SU-DHL-6 (cell line): ENCODE measurements around the gene HTR2B.

Experiments
- CTCF ChIP-seq: fragments of 200-600 bp; sonication (generic); IDR thresholded peaks from one replicate; pipeline ENCODE4 v1.5.1; 2017; ENCODE audit warnings: antibody characterized with exemption, mild to moderate bottlenecking, low read length, moderate library complexity; ENCODE audit not compliant: insufficient read depth, poor library complexity, severe bottlenecking
- EZH2phosphoT487 ChIP-seq: fragments of 200-600 bp; sonication (generic), shearing (Covaris generic); conservative IDR thresholded peaks from 2 replicates; pipeline ENCODE4 v1.6.1; 2018; ENCODE audit warnings: mild to moderate bottlenecking, antibody characterized with exemption, low read length, moderate library complexity, mixed read lengths

GRCh38 chr2:231126123-231126522 is 1.3 kb upstream of the HTR2B start:
- TF ChIP-seq CTCF = no peak
- no peak for TF ChIP-seq EZH2phosphoT487
